ENCODE measurements around the gene CIPC.
A peak's percentile ranks its signal among the peaks of the same experiment; 100 is the strongest.

CIPC gene

DNA sequence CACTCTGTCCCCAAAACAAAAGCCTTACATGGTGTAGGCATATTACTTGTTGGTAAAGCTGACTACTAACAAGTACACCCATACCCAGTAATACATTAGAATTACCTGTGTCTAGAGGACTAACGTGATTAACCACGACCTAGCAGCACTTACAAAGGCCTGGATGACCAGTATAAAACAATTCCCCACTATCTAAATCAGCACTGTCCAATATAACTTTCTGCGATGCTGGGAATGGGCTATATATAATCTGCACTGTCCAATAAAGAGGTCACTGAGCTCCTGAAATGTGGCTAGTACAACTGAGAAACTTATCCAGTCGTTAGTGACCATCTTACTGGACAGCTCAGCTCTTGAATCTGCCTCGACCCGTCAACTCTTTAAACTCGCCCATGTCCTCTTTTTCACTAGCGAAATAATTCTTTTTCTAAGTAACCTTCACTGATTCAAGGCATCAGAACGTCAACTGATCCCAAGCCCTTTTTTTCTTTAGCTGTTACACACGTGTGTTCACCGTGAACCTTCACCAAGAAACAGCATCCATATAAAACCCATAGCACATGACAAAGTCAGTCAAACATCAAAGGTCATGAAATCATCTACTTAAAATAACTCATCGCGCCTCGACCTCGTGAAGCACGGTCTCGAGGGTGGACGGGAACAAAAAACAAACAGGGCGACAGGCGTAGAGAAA lies 905 bp upstream of the CIPC start:
- H3K36me3 Mint-ChIP-seq (ENCODE audit: low read depth): no peaks in the 10 kb centered on the region
- peak overlapping the region; percentile 84 to 98 (median 96) for H3K27ac Mint-ChIP-seq
- no peaks in the 10 kb centered on the region for H3K27me3 Mint-ChIP-seq (ENCODE audit: low read depth)
- peaks cover 43% of the 10 kb centered on the region for H3K4me1 Mint-ChIP-seq
- no peaks in the 10 kb centered on the region for H3K9me3 Mint-ChIP-seq
- TF ChIP-seq, protein P1, sequence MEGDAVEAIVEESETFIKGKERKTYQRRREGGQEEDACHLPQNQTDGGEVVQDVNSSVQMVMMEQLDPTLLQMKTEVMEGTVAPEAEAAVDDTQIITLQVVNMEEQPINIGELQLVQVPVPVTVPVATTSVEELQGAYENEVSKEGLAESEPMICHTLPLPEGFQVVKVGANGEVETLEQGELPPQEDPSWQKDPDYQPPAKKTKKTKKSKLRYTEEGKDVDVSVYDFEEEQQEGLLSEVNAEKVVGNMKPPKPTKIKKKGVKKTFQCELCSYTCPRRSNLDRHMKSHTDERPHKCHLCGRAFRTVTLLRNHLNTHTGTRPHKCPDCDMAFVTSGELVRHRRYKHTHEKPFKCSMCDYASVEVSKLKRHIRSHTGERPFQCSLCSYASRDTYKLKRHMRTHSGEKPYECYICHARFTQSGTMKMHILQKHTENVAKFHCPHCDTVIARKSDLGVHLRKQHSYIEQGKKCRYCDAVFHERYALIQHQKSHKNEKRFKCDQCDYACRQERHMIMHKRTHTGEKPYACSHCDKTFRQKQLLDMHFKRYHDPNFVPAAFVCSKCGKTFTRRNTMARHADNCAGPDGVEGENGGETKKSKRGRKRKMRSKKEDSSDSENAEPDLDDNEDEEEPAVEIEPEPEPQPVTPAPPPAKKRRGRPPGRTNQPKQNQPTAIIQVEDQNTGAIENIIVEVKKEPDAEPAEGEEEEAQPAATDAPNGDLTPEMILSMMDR (IDR thresholded peaks at IDR 0.05; ENCODE audit: unreplicated experiment in 3 of 3): no peak
- H3K4me3 Mint-ChIP-seq: peak overlapping the region; percentile 88 to 96 (median 94)

DNA sequence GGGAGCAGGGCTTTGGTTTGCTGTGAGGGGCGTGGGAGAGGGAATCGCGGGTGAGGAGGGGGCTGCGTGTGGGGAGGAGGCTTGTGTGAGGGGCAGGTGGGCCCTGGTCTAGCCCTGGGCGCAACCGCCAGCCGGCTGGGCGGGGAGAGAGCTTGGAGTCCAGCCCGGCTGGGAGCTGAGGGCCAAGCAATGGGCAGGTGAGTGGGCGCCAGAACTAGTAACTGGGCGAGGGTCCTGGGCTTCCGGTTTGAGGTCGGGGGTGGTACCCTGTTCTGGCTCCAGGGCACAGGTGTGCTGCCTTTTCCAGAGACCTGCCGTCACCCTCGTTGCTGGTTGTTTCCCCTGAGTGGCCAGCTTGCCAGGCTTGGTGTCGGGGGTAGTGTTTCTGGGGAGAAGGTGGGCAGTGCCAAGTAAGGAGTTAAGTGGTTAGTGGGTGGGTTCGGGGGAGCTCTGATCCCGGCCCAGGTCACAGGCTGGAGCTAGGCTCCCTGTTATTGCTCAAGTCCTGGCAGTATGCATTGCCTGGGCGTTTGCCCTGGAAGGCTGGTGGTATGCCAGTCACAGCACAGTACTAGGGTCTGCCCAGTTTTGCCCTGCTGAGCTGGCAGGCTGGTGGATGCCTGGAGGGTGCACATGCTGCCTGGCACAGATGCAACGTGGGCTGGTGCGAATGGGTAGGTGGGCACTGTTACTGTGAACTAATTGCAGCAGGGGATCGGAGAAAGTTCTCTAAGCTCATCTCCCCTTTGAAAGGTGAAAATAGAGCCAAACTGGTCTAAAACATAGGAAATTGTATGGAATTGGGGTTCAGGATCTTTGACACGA lies 683 bp downstream of the CIPC start:
- H3K4me3 Mint-ChIP-seq: peak overlapping the region; percentile 88 to 96 (median 94)
- no peaks in the 10 kb centered on the region for H3K9me3 Mint-ChIP-seq
- no peaks in the 10 kb centered on the region for H3K36me3 Mint-ChIP-seq (ENCODE audit: low read depth)
- TF ChIP-seq, protein P1 (IDR thresholded peaks at IDR 0.05; ENCODE audit: unreplicated experiment in 3 of 3): no peak
- peak overlapping the region; percentile 84 to 98 (median 96) for H3K27ac Mint-ChIP-seq
- H3K27me3 Mint-ChIP-seq (ENCODE audit: low read depth): no peaks in the 10 kb centered on the region
- H3K4me1 Mint-ChIP-seq: peaks cover 43% of the 10 kb centered on the region

DNA sequence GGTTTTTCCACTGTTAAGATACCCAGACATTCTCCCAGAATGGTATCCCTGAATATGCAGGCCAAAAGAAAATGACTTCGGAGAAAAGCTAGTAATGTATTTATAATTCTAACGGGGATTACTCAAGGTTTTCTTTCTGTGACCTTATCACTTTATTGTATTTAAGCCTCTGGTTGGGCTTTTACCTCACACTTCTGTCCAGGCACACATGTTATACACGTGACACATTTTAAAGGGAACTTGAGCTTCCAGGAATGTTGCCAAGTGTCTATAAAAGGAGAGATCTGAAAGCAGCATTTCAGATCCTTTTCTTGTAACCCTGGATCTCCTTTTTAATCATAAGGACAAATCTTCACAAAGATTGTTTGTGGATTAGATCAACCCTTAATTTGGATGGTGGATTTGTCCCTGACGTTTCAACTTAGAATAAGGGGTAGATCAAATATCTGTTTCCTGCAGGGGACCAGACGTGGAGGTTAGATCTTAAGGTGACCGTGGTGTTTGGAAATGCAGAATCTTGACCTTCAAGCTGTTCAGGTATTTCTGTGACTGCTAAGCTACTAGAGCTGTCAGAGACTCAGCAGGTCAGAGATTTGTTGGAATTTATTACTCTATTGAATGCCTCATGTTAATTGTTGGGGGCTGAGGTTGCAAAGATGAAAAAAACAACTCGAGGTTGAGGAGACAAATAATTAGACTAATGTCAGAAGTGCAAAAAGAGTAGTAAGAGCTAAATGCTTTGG lies 1.5 kb downstream of the CIPC start:
- TF ChIP-seq, protein P1 (IDR thresholded peaks at IDR 0.05; ENCODE audit: unreplicated experiment in 3 of 3): no peak
- Mint-ChIP-seq H3K27me3 (ENCODE audit: low read depth) (no peaks in the 10 kb centered on the region), H3K4me1 (peaks cover 45% of the 10 kb centered on the region), H3K27ac (peak overlapping the region; percentile 84 to 98 (median 96)), H3K9me3 (no peaks in the 10 kb centered on the region), H3K4me3 (peak overlapping the region; percentile 88 to 96 (median 94)), H3K36me3 (ENCODE audit: low read depth) (peaks cover 3% of the 10 kb centered on the region)

DNA sequence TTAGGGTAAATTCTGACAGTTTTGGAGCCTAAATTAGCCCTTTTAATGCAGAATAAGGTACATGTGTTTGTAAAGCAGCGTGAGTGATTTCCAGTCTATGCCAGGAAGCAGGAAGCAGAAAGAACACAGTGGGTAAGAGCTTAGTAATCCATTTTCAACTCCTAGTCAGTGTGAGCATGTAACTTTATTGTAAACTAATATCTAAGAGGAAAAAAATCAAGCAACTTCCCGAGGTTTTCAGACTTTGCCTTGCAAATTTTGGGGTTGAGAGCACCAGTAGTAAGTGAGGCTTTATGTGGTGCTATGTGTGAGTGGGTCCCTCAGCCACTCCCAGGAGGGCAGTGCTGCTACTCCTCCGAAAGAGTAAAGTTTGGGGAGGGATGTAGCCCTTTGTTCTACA lies 2.9 kb downstream of the CIPC start:
- Mint-ChIP-seq H3K27ac (no peak overlapping the region), H3K4me3 (peak overlapping the region; percentile 31 to 88 (median 54)), H3K36me3 (ENCODE audit: low read depth) (peaks cover 4% of the 10 kb centered on the region), H3K9me3 (no peaks in the 10 kb centered on the region), H3K27me3 (ENCODE audit: low read depth) (no peaks in the 10 kb centered on the region), H3K4me1 (peaks cover 44% of the 10 kb centered on the region)
- TF ChIP-seq, protein P1 (IDR thresholded peaks at IDR 0.05; ENCODE audit: unreplicated experiment in 3 of 3): no peak

DNA sequence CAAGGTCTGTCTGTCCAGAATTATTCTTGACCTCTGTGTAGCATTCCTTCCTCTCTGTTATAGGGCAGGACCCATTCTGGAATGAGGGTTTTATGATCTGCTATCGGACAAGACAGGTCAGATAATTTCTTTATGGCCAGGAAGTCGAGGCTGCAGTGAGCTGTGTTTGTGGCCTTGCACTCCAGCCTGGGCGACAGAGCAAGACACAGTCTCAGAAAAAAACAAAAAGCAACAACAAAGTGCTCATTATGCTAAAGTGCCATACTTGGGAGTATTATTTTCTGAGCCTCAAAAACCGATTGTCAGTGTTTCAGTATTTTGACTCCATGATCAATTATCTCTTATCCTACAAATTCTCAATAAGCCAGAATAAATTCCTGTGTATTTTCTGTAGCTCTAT lies 4.1 kb downstream of the CIPC start:
- no peak overlapping the region for H3K27ac Mint-ChIP-seq
- H3K9me3 Mint-ChIP-seq: no peaks in the 10 kb centered on the region
- H3K36me3 Mint-ChIP-seq (ENCODE audit: low read depth): peaks cover 12% of the 10 kb centered on the region
- peaks cover 39% of the 10 kb centered on the region for H3K4me1 Mint-ChIP-seq
- H3K4me3 Mint-ChIP-seq: no peak overlapping the region
- TF ChIP-seq, protein P1 (IDR thresholded peaks at IDR 0.05; ENCODE audit: unreplicated experiment in 3 of 3): no peak
- no peaks in the 10 kb centered on the region for H3K27me3 Mint-ChIP-seq (ENCODE audit: low read depth)
